Adrenal gland (tissue), 5 donors: ENCODE measurements around the gene KIAA1549.

ENCODE experiments used
- POLR2A ChIP-seq, 2 donors: fragments of 450-650 bp; IDR thresholded peaks; one replicate each; pipeline ENCODE4 v1.6.1; 2017; ENCODE audit warnings: antibody characterized with exemption in 2 of 2, mild to moderate bottlenecking in 2 of 2, moderate library complexity in 1 of 2
- TF ChIP-seq, protein P1 (sequence below), 6 experiments: fragments of 450-650 bp in 4 of 6; fragments of 200-600 bp in 2 of 6; sonication (generic) in 1 of 6; IDR thresholded peaks; 1 replicate in 5 of 6; 2 replicates in 1 of 6; pipeline versions ENCODE4 v1.5.1 to v1.8.0; 2016 to 2021; ENCODE audit warnings: antibody characterized with exemption in 6 of 6, mild to moderate bottlenecking in 2 of 6, moderate library complexity in 1 of 6
- donor health status: DM: no; HTN: no; CAD: no.

DNA sequence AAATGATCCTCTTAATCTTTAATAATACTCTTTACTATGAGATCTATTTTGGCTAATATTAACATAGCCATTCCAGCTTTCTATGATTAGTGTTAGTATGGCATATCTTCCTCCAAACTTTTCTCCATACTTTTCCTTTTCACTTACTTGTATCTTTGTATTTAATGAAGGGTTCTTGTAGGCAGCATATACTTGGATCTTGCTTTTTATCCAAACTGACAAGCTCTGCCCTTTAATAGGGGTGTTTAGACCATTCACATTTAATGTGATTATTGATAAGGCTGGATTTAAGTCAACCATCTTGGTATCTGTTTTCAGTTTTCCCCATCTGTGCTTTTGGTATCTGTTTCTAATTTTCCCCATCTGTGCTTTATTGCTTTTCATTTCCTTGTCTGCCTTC is 123.5 kb downstream of the KIAA1549 start:
- TF ChIP-seq POLR2A (IDR thresholded peaks at IDR 0.05) = no peak
- TF ChIP-seq, protein P1, sequence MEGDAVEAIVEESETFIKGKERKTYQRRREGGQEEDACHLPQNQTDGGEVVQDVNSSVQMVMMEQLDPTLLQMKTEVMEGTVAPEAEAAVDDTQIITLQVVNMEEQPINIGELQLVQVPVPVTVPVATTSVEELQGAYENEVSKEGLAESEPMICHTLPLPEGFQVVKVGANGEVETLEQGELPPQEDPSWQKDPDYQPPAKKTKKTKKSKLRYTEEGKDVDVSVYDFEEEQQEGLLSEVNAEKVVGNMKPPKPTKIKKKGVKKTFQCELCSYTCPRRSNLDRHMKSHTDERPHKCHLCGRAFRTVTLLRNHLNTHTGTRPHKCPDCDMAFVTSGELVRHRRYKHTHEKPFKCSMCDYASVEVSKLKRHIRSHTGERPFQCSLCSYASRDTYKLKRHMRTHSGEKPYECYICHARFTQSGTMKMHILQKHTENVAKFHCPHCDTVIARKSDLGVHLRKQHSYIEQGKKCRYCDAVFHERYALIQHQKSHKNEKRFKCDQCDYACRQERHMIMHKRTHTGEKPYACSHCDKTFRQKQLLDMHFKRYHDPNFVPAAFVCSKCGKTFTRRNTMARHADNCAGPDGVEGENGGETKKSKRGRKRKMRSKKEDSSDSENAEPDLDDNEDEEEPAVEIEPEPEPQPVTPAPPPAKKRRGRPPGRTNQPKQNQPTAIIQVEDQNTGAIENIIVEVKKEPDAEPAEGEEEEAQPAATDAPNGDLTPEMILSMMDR (IDR thresholded peaks at IDR 0.05) = no peak
